ENCODE measurements around the gene CNN3. TPM values are rescaled to one million over a fixed set of nuclear protein-coding genes. Genes with fewer than 3 reads are reported as not detected.

The CNN3 gene
- total RNA-seq, 1 donor from 2014 or later: 305 TPM

DNA sequence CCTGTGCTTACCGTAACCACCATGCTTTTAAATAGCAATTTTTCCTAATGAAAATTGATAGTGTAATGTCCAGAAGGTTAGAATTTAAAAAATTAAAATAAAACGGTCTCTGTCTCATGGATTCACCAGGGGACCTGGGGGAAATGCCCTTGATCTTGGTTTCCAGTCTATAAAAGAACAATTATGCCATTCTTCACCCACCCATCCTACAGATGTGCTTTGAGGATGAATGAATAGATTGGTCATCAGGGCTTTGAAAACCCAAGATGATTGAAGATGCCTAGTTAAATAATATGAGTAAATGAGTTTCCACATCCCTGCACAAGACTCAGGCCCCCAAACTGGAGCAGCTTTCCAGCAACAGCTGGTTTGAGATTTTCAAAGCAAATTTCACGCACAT, 38.7 kb downstream of the CNN3 start:
- no peak for DNase-seq (ENCODE audit: low read depth)

DNA sequence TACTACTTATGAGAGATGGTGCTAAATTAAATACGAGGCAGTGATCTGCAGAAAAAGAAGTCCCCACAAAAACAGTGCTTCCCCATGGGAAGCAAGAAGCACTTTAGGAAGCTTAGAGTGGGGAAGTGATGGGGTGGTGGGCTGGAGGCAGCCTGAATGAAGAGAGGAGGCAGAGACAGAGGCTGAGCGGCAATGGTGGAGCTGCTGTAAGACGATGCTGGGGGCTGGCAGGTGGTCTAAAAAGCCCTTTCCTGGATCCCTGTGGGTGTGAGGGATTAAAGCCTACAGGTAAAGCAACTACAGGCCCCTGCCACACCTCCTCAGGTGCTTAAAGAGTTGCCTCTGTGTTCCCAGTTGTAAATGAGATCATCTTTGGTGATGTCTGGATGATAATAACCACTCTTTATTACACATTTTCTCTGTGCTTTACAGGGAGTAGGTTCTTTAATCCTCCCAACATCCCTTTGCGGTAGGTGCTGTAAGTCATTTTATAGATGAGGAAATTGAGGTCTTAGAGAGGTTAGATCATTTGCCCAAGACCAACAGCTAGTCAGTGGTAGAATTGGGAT, 39.2 kb downstream of the CNN3 start:
- no peak for DNase-seq (ENCODE audit: low read depth)

DNA sequence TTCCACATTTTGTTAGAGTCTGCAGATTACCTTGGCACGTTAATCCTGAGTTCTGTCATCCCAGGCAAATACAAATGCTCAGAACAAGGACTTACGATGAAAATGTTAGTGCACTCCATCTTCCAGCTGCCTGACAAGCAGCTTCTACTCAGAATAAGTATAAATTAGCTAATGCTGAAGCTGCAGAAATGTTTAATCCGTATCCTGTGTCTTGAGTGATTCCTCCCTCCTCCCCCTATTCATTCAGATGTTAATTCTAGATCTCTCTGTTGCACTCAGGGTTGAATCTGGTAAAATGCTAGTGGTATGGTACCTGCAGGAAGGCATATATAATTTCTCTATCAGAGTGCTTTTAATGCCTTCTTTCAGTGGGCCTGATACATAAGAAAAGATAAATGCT, 39.8 kb downstream of the CNN3 start:
- no peak for DNase-seq (ENCODE audit: low read depth)

DNA sequence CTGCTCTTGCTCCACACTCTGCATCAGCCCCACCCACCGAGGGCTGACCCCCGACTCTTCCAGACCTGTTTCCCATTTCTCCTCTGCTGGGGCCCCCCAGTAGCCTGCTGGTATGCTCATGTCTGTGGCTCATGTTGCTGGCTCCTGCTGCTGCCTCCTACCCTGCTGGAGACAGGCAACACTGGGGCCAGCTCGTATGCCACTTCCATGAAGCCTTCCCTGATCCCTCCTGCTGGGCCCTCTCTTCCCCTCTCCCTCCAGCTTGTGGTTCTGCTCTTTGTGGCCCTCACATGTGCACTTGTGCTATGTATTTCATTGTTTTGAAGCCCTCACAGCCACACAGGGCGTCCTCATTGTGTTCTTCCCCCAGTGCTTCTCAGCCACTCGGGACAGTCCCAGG, 40.5 kb downstream of the CNN3 start:
- DNase-seq (ENCODE audit: low read depth): no peak

DNA sequence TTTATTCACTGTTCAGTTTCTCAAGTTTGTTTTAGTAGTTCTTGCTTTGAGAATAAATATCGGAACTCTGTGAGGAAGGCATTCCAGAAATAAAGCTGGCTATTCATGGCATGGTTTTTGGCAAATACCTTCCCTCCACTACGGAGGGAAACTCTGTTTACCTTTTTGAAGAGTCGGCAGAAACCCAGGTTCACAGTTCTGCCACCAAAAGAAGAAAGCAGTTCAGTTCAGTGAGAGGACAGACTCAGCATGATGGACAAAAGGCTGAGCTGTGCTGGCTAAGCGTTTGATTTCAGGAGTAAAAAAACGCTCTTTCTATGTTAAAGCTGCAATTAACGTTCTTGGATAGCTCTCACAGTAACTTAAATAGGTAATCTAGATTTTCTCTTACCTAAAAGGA, 42.4 kb downstream of the CNN3 start:
- no peak for DNase-seq (ENCODE audit: low read depth)

DNA sequence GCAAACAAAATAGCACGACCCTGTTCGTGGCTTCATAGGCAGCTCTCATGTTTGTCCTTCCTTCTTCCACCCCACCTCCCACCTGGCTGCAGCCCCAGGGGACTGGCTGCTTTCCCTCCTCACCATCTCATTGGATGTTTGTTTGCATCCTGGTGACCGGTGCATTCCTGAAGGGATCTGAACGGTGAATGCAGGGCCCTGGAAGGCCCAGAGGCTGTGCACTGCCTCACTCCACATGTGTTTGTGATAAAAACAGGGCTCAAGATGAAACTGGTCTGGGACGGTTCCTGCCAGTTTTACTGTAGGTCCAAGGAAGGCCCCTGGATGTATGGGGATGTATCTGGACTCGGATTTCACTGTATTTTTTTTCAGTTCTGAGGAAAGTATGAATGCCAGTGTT, 42.8 kb downstream of the CNN3 start:
- DNase-seq (ENCODE audit: low read depth): no peak

DNA sequence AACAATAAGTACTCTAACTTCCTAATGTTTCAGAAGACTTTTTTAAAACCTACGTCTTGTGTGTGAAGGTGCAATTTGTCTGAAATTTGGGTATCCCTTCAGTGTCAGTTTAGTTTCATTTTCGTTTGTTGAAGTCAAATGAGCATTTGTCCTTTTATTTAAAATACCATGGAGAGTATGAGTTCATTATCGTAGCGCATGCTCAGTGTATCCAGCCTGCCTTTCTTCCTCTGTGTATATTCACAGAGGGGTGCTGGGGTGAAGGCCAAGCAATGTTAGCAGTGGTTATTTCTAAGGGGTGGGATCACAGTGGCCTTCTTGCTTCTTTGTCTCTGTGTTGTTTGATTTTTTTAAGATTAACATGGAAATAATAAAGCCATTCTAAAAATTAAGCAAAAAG, 43.2 kb downstream of the CNN3 start:
- DNase-seq (ENCODE audit: low read depth): no peak

DNA sequence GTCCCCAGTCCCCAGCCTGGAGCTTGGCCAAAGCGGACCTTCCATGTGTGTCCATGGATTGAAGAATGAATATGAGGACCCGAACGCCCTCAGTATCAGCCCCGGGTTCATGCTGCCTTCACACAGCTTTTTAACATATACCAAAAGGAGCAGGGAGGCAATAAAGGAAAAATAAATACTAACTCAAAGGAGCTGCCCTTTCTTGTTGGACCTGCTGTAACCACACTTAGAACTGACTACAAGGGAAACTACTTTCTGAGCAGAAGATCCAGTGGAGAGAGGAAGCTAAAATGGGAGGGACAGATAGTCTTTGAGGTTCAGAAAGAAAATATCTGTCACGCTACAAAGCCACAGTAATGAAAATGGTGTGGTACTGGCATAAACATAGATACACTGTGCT, 48.6 kb downstream of the CNN3 start:
- no peak for DNase-seq (ENCODE audit: low read depth)

DNA sequence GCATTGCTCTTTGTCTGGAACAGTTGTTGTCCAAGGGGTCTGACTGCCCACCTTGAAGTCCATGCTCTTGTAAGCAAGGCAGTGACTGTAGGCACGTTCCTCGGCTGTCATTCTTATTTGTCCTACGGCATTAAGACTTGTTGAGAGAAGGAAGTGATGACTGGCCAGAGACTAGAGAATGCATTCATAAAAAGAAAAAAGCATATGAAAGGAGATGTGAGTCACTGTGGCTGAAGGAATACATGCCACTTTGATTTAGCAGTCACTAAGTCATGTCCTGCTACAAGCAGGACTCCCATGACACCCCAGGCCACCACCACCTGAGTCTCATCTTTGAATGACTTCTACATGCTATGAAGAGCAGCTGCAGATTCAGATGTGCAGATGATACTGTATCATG, 50.5 kb downstream of the CNN3 start:
- DNase-seq (ENCODE audit: low read depth): no peak

DNA sequence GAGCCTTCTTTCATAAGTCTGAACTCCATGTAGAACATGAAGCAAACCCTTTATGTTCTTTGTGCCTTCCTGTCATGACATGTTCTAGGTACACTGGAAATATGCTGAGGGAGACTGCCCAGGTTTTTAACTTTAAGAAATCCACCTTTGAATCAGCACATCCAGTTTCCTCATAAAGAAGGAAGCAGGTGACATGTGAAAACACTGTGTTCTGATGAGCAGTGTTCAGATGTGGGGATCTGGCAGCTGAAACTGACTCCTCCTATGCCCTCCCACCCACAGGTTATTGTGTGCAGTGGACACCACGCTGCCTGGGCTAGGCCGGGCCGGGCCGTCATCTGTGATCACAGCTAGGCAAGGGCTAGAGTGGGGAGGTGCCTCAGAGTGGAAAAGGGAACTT, 51.1 kb downstream of the CNN3 start:
- DNase-seq (ENCODE audit: low read depth): no peak

DNA sequence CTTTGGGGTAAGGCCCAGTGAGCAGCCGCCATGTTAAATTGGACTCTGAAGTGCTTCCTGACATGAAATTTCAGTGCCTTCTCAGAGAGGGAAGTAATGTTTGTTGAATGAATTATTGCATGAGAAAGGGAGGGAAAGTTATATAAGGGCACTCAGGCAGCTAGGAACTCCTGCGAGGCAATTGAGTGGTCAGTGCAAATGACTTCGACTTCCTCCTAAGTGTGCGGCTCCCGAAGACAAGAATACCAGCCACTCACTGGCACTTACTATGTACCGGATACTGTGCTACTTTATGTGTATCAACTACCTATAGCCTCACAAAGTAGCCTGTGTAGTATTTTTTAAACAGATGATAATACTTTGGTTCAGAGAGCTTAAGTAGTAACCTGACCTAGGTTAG, 52.5 kb downstream of the CNN3 start:
- no peak for DNase-seq (ENCODE audit: low read depth)

DNA sequence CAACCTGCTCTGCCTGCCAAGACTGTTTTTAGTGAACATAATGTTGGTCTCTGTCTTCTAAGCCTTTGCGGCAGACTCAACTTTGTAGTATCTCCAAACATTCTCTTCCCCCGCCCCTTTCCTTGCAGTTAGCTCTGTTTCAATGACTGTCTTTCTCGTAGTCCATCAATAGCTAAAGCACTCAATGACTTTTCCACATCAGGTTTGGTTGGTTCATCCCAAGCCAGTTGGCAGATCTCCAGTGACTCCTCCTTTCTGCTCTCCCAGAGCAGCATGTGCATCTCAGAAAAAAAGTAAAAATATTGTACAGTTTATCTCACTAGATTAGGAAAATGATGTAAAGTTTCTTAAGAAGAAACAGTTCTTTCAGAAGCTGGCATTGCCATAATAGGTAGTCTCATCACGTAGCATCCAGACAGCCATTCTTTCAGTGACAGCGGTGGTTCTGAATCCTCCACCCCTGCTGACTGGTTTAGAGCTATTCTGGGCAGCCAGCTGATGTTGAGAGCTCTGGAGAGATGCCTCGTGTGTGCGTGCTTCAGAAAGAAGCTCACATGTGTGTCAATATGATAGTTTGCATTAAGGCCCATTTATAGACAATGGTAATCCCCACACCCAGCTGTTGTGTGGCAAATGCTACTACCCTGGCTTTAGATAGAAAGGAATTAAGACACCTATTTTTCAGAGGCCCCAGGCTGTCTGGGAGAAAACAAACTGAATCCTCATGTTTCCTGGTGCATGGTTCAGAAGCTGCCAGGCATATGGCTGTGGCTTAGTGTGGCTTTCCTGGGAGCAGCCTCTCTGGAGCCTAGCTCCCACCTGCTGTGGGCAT, 53.2 kb downstream of the CNN3 start:
- DNase-seq (ENCODE audit: low read depth): peak; percentile 95

DNA sequence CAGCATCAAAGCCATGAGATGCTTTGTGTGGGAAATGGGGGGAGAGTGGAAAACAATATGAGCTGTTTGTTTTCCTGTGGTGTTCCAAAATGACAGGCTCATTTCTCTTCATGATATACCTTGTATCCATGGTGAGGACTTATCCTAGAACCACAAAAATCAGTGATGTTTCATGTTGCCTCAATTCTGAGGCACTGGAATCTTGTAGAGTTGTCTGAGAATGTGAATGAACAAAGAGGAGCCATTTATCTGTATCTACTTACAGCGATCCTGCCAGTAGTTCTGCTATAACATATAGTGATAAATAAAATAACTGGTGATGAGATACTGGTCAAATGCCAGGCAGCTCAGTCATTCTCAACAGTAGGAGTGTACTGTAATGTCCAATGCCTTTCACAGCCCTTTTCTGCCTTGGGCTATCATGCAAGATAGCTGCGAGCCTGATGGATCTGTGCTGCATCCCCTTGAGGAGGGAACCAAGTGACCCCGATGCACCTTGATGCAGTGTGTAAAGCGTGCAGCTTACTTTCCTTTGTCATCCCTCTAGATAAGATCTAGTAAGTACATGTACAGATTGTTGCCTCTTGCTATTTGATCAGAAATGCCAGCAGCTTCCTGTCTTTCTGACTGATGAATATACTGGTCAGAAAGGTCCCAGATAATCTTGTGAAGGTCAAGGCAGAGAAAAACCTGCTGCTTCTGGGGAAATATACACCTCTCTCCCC, 54.0 kb downstream of the CNN3 start:
- no peak for DNase-seq (ENCODE audit: low read depth)

DNA sequence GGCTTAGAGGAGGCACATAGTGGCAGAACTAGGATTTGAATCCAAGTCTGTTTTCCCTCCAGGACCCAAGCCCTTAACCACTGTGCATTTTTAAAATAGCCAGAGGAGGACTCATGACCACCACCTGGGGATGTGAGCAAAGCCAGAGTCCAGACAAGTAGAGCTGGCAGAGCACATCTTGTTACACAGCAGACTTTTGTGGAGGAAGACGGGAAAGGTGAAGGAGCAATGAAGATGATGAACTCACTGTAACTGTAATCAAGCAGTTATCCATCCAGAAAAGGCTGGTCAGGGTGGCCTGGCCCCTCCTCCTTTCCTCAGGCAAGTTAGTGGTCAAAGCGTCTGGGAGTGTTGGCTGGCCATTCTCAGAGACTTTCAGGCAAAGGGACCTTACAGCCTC, 55.9 kb downstream of the CNN3 start:
- DNase-seq (ENCODE audit: low read depth): peak; percentile 39

DNA sequence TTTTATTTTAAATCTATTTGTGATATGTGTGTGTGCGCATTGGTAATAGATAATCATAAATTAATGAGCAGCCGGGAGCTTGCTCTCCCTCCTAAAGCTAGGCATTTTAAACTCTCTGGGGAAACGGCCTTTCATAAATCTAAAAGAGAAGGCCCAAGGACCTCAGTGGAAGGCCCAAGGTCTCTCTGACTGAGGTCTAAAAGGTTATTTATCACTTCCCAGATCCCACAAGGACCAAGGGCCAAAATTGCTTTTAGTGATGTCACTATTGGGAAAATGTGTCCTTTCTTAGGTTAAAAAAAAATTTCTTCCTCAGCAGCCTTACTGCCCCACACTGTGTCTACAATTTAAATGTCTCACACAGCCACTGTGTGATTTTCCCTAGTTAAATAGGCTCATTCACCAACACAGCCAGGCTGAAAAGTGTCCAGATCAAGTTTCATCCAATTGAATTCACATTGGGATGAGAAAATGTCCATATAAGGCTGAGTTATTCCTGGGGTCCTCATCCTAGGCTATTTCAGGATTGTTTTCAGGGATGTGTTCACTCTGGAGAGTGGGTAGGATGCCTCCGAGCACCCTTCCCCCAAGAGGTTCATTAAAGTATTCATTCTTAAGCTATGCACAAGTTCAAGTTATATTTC, 60.6 kb downstream of the CNN3 start:
- DNase-seq (ENCODE audit: low read depth): peak; percentile 79

DNA sequence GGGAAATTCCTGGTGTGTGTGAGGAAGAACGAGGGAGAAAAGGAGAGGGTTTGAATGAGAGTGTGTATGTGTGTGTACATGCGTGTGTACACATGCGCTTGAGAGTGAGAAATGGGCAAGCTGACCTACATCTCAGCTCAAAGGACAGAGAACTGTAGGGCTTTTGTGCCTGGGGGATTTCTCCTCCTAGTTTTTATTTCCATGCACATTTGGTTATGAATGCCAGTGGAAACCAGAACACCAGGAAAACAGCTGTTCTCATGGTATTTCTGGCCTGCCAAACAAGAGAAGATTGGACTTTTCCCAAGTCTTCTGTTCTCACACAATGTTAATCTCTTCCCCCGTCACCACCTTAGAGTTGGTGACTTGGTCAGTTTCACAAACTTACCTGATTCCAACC, 61.5 kb downstream of the CNN3 start:
- peak; percentile 93 for DNase-seq (ENCODE audit: low read depth)

DNA sequence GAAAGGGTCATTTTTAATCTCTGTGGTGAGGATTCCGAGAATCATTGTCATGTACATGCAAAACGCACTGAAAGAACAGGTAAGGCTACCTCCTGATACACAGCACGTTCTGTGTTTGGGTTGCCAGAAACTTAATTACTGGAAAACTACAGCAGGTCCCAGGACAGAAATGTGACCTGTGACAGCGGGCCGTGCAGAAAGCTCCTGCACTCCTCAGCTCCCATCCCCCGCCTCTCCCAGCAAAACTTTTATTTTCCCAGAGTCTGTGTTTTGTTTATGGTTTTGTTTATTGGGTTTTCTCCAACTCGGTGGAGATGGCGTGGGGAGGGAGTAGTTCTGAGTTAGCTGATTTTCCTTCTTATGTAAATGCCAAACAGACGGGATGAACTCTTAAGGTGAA, 62.1 kb downstream of the CNN3 start:
- peak; percentile 57 for DNase-seq (ENCODE audit: low read depth)

DNA sequence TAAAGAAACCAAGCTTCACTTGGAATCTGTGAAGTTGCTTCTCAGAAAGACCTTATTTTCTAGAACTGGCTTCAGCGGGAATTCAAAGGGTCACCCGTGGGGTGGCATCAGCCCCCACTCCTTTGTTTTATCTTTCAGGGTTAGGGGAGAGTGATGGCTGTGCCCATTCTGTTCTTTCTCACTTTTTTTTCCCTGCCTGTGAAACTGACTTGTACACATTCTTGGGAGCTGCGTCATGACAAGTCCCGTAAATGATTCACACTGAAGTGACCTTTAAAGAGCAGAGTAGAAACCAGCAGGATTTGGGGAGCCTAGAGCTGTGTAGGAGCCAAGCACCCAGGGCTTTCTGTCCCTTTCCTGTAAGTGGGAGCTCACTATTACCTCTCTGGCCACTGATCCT, 63.0 kb downstream of the CNN3 start:
- peak; percentile 83 for DNase-seq (ENCODE audit: low read depth)

DNA sequence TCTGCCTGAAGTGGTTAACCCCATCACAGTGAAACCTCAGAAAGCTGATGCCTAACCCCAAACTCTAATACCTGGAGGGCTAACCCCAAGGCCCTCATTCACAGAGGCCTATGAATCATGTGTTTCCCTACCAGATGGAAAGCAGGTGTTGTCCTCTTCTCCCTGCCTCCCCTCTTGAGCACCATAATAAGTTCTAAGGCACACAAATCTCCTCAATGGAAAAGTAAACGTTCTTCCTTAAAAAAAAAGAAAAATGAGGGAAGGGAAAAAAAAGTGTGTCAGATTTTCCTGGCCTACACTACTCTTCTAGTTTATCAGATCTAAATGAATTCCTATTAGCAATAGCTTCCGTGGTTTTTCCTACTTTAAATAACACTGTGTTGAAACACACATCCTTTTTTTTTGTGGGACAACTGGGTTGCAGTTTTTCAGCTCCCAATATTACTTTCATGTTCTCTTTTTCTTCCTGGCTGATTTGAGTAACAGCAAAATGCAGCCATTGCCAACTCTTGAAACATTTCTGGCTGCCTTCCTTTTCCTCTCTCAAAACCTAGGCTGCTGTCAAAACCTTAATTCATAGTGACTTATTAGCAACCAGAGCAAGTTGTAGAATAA, 63.5 kb downstream of the CNN3 start:
- DNase-seq (ENCODE audit: low read depth): peak; percentile 52

DNA sequence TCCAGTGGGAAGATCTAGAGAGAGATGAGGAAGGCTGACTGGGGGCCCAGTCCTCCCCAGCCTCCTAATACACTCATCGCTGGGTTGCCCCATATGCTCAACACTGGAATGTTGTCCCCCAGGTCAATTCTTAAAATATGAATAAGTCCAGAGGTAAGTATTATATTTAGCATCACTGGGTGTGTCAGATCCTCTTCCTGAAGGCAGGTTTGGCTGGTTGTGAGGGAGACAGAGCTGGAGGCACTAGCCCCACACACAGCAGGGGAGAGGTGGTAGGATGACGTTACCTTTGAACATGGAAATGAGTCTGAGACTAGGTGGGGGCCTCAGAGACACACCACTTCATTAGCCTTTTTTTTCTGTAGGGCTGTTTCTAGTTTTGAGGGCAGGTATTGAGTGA, 64.2 kb downstream of the CNN3 start:
- no peak for DNase-seq (ENCODE audit: low read depth)

DNA sequence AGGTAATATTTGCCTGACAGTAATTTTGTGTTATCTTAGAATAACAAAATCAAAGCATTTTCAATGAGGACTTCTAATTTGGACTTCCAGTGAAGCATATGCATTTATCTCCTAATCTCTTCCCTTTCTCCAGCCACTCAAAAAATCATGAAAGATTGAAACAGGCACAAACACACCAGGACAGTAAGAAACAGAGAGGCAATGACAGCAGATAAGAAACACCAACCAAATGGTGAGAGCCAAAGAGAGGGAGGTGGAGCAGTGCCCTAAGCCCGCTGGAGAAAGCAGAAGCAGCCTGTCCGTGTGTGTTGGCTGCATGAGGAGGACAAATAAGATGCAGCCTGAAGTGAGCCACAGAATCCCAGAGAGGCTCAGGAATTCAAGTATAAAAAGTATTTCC, 67.7 kb downstream of the CNN3 start:
- DNase-seq (ENCODE audit: low read depth): no peak

DNA sequence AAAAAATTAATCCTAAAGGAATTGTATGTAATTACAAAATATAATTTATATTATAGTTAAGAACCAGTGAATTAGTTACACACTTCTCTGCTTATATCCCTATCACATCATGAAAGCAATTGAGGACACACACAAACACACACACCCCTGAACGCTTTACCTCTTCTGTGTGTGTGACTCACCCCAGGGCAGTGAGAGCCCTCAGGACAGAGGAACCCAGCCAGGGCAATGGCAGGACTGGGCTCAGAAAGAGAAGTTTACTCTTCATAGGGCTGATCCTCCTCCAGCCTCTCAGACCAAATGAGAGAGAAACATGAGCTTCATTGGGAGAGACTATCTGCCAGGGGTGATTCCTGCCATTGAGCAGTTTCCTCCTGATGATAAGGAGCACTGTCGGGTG, 68.6 kb downstream of the CNN3 start:
- peak; percentile 43 for DNase-seq (ENCODE audit: low read depth)

Data from myocyte (in vitro differentiated cells).